Panc1 (cell line): ENCODE data around the gene PTTG1IP. TPM values are rescaled to one million over a fixed set of nuclear protein-coding genes. Genes with fewer than 3 reads are reported as not detected.

ENCODE experiments used
- ATAC-seq: fragments of 200-7000 bp; cut with Tn5 transposase; 2 replicates; pipeline ENCODE4 v1.9.1; 2020; ENCODE audit warnings: mild to moderate bottlenecking, moderate library complexity
- BruUV-seq: library from RNA; stranded (reverse); fragments of 400-500 nt; replicated peaks from 2 replicates; lab custom pipeline; 2021; lab: Mats Ljungman, UMichigan
- CTCF ChIA-PET: fragments of 300-600 bp; sonication (Branson Sonifier 250); formaldehyde crosslinking; loops from one replicate; lab custom pipeline; 2022; ENCODE audit warnings: antibody characterized with exemption; lab: Charles Lee
- POLR2A ChIA-PET: fragments of 300-600 bp; sonication (Branson Sonifier 250); formaldehyde crosslinking; loops from one replicate; lab custom pipeline; 2022; ENCODE audit warnings: antibody characterized with exemption; lab: Charles Lee
- DNase-seq: peaks from one replicate; pipeline ENCODE4 v3.0.0-alpha.2; 2010; ENCODE audit warnings: low read depth, low spot score
- H3K27ac ChIP-seq: 2 replicates; pipeline ENCODE4 v1.5.1; 2011; ENCODE audit warnings: mild to moderate bottlenecking, low read length, inconsistent platforms
- H3K27me3 ChIP-seq: fragments of 200-500 bp; sonication (Bioruptor generic); 2 replicates; pipeline ENCODE4 v1.6.0; 2014; ENCODE audit warnings: low read length, inconsistent platforms; ENCODE audit not compliant: control insufficient read depth, insufficient read depth
- H3K36me3 ChIP-seq: fragments of 200-500 bp; sonication (Bioruptor generic); 2 replicates; pipeline ENCODE4 v1.5.1; 2014; ENCODE audit warnings: inconsistent platforms, mild to moderate bottlenecking, low read length, moderate library complexity; ENCODE audit not compliant: control insufficient read depth, insufficient read depth
- H3K4me1 ChIP-seq: 2 replicates; pipeline ENCODE4 v1.5.1; 2011; ENCODE audit warnings: inconsistent platforms, mild to moderate bottlenecking, low read length, moderate library complexity; ENCODE audit not compliant: control insufficient read depth, insufficient read depth
- H3K4me3 ChIP-seq, 2 experiments: 2 replicates each; pipeline ENCODE4 v1.5.1; 2011 to 2012; ENCODE audit warnings: low read depth in 2 of 2, low read length in 2 of 2, mild to moderate bottlenecking in 2 of 2, inconsistent platforms in 1 of 2, moderate library complexity in 1 of 2
- H3K9me3 ChIP-seq: fragments of 200-500 bp; sonication (Bioruptor generic); 2 replicates; pipeline ENCODE4 v1.5.1; 2014; ENCODE audit warnings: low read depth, mild to moderate bottlenecking, inconsistent platforms, low read length, moderate library complexity; ENCODE audit not compliant: control insufficient read depth, insufficient read depth
- POLR2AphosphoS5 ChIP-seq: IDR thresholded peaks from 2 replicates; pipeline ENCODE4 v1.6.1; 2012; ENCODE audit warnings: mild to moderate bottlenecking, low read depth, low read length, moderate library complexity
- SIN3A ChIP-seq: IDR thresholded peaks from 2 replicates; pipeline ENCODE4 v1.6.1; 2012; ENCODE audit warnings: low read depth, mild to moderate bottlenecking, low read length, moderate library complexity, borderline replicate concordance; ENCODE audit not compliant: insufficient read depth
- TCF7L2 ChIP-seq: IDR thresholded peaks from 2 replicates; pipeline ENCODE4 v1.6.1; 2011; ENCODE audit warnings: mild to moderate bottlenecking, low read depth, low read length, inconsistent platforms
- in situ Hi-C: cut with HindIII; loops from 2 replicates; pipeline ENCODE4 v1.10.0; 2016; ENCODE audit warnings: low sequenced_read_pairs, low pct_unique_long_range_greater_than_20kb
- intact Hi-C: fragments of 100-400 bp; cut with micrococcal nuclease; formaldehyde crosslinking; loops from one replicate; pipeline ENCODE4 v1.10.0; 2022; ENCODE audit not compliant: unreplicated experiment
- total RNA-seq: library from RNA; stranded (reverse); gene quantifications from one replicate; pipeline ENCODE4 v1.2.1, GENCODE V29; 2021; ENCODE audit not compliant: unreplicated experiment
- TF ChIP-seq, protein P1 (sequence below): fragments of 450-650 bp; IDR thresholded peaks from 2 replicates; pipeline ENCODE4 v1.5.1; 2017; ENCODE audit warnings: mild to moderate bottlenecking
- TF ChIP-seq, protein P2 (sequence below), 2 experiments: IDR thresholded peaks; 2 replicates each; pipeline ENCODE4 v1.6.1; 2011 to 2012; ENCODE audit warnings: low read depth in 2 of 2, control low read depth in 1 of 2, low read length in 1 of 2, mild to moderate bottlenecking in 1 of 2, moderate library complexity in 1 of 2; ENCODE audit not compliant: insufficient read depth in 1 of 2

Gene PTTG1IP
- total RNA-seq, 1 experiment from 2014 or later: 226 TPM

DNA sequence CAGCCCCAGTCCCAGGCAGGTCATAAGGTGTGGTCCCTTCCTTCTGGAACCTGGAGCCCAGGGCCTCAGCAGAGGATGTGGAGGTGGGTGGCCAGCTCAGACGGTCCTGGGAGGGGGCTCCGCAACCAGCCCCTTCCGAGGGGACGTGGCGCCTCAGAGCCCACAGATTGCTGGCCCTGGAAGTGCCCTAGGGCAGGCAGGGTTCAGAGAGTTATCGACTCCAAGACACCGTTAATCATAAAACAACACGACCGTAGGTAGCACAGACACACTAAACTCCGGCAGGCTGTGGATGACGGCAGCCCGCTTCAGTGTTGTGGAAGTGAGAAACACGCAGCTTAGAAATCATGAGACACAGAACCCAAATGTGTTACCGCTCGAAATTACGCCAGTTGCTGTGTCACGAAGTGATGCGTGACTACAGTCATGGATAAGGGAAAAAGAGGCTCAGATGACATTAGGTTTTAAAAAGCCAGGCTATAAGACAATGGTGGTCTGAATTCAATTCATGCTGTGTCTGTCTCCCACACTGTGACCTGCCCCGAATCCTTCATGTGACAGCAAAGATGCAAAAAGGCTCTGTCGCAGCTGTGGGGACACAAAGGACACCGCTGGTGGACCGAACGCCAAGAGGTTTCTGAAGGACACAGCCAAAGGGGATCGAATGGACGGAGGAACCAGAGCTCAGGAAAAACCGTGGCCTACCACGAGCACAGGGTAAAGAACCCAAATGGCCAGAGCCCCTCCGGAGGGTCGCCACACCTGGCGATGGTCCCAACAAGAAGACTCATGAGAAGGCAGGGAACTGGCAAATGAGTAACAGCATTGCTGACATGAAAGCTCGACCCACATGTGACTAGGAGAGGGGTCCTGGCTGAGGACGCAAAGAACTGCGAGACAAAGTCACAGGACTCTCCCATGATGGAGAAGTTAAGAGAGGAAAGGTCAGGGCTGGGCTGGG is 53.9 kb downstream of the PTTG1IP start:
- Histone ChIP-seq H3K27ac (no peak overlapping the region), H3K36me3 (no peaks in the 10 kb centered on the region), H3K27me3 (no peaks in the 10 kb centered on the region), H3K9me3 (peaks cover 7% of the 10 kb centered on the region; the same call in 1 of the 2 replicates), H3K4me3 (no peak overlapping the region), H3K4me1 (no peaks in the 10 kb centered on the region; the same call in 1 of the 2 replicates)
- TF ChIP-seq, protein P1, sequence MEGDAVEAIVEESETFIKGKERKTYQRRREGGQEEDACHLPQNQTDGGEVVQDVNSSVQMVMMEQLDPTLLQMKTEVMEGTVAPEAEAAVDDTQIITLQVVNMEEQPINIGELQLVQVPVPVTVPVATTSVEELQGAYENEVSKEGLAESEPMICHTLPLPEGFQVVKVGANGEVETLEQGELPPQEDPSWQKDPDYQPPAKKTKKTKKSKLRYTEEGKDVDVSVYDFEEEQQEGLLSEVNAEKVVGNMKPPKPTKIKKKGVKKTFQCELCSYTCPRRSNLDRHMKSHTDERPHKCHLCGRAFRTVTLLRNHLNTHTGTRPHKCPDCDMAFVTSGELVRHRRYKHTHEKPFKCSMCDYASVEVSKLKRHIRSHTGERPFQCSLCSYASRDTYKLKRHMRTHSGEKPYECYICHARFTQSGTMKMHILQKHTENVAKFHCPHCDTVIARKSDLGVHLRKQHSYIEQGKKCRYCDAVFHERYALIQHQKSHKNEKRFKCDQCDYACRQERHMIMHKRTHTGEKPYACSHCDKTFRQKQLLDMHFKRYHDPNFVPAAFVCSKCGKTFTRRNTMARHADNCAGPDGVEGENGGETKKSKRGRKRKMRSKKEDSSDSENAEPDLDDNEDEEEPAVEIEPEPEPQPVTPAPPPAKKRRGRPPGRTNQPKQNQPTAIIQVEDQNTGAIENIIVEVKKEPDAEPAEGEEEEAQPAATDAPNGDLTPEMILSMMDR: no peak
- TF ChIP-seq TCF7L2: no peak
- DNase-seq (no peak), ATAC-seq (no peak)
- ChIA-PET POLR2A (no interaction called here), CTCF (no interaction called here)
- intact Hi-C loops: no loop called here
- in situ Hi-C loops: no loop called here
- BruUV-seq: TSS peak; percentile 84

DNA sequence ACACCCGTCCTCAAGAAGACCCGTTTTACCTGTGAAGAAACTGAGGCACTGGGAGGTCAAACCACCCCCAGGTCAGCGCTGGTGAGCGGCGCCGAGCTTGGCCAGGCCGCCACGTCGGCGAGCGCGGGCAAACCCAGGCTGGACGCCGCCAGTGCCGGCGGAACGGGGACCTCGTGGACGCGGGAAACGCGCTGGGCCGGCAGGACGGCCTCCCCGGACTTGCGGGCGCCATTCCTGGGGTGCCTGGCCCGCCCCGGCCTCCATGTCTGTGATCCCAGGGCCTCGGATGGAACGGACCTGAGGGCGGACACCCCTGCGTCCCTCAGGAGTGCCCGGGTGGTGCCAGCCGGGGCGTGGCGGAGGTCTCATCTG is 54.9 kb downstream of the PTTG1IP start:
- Histone ChIP-seq H3K4me1 (no peaks in the 10 kb centered on the region; the same call in 1 of the 2 replicates), H3K27ac (0 out of 2 replicates have a peak overlapping the region, but pooled peaks have one; percentile 17), H3K4me3 (peak overlapping the region; percentile 30 to 59), H3K36me3 (no peaks in the 10 kb centered on the region), H3K9me3 (peaks cover 7% of the 10 kb centered on the region; the same call in 1 of the 2 replicates), H3K27me3 (no peaks in the 10 kb centered on the region)
- in situ Hi-C loops (no loop called here), intact Hi-C loops (no loop called here)
- BruUV-seq: no TSS peak
- DNase-seq: no peak
- no peak for TF ChIP-seq SIN3A
- TF ChIP-seq, protein P2, sequence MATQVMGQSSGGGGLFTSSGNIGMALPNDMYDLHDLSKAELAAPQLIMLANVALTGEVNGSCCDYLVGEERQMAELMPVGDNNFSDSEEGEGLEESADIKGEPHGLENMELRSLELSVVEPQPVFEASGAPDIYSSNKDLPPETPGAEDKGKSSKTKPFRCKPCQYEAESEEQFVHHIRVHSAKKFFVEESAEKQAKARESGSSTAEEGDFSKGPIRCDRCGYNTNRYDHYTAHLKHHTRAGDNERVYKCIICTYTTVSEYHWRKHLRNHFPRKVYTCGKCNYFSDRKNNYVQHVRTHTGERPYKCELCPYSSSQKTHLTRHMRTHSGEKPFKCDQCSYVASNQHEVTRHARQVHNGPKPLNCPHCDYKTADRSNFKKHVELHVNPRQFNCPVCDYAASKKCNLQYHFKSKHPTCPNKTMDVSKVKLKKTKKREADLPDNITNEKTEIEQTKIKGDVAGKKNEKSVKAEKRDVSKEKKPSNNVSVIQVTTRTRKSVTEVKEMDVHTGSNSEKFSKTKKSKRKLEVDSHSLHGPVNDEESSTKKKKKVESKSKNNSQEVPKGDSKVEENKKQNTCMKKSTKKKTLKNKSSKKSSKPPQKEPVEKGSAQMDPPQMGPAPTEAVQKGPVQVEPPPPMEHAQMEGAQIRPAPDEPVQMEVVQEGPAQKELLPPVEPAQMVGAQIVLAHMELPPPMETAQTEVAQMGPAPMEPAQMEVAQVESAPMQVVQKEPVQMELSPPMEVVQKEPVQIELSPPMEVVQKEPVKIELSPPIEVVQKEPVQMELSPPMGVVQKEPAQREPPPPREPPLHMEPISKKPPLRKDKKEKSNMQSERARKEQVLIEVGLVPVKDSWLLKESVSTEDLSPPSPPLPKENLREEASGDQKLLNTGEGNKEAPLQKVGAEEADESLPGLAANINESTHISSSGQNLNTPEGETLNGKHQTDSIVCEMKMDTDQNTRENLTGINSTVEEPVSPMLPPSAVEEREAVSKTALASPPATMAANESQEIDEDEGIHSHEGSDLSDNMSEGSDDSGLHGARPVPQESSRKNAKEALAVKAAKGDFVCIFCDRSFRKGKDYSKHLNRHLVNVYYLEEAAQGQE (IDR thresholded peaks at IDR 0.05; ENCODE audit: insufficient read depth in 1 of 2, low read depth in 2 of 2, low read length in 1 of 2): no peak
- TF ChIP-seq, protein P1: no peak
- no peak for TF ChIP-seq POLR2AphosphoS5
- TF ChIP-seq TCF7L2: no peak
- POLR2A ChIA-PET: no interaction called here
- ATAC-seq: no peak
- CTCF ChIA-PET: no interaction called here
